ENCODE measurements around the gene RAB19. TPM values are rescaled to one million over a fixed set of nuclear protein-coding genes. Genes with fewer than 3 reads are reported as not detected.

RAB19 gene
- polyA plus RNA-seq: 0.90 TPM

GRCh38 chr7:140403878-140404564, at the start of gene RAB19:
RAB19 (plus strand) TSS chr7:140404058; CDS start chr7:140407647, 3,589 bp downstream.
- H3K4me3 Mint-ChIP-seq: peak within 1 kb of the TSS; percentile 84 to 94 (median 90)
- H3K27ac Mint-ChIP-seq: peak within 1 kb of the TSS; percentile 25 to 83 (median 68)
- H3K36me3 Mint-ChIP-seq: no peaks in the 10 kb centered on the region
- no peaks in the 10 kb centered on the region for H3K27me3 Mint-ChIP-seq
- H3K9me3 Mint-ChIP-seq: no peaks in the 10 kb centered on the region
- peaks cover 7 to 10% (median 9%) of the 10 kb centered on the region in 3 donors for H3K4me1 Mint-ChIP-seq

GRCh38 chr7:140358024-140358411, 45.8 kb upstream of the RAB19 start:
- Mint-ChIP-seq H3K4me1 (peaks cover 5 to 16% (median 12%) of the 10 kb centered on the region in 3 donors), H3K27me3 (no peaks in the 10 kb centered on the region), H3K4me3 (no peak overlapping the region), H3K9me3 (no peaks in the 10 kb centered on the region), H3K36me3 (peaks cover 20% of the 10 kb centered on the region), H3K27ac (no peak overlapping the region)

GRCh38 chr7:140358412-140359051, 45.3 kb upstream of the RAB19 start:
- peaks cover 5 to 16% (median 12%) of the 10 kb centered on the region in 3 donors for H3K4me1 Mint-ChIP-seq
- H3K9me3 Mint-ChIP-seq: no peaks in the 10 kb centered on the region
- H3K27me3 Mint-ChIP-seq: no peaks in the 10 kb centered on the region
- H3K27ac Mint-ChIP-seq: no peak overlapping the region
- H3K4me3 Mint-ChIP-seq: peak overlapping the region; percentile 61 to 94 (median 82)
- peaks cover 19% of the 10 kb centered on the region for H3K36me3 Mint-ChIP-seq

- Mint-ChIP-seq H3K4me1 (peaks cover 5 to 16% (median 11%) of the 10 kb centered on the region in 3 donors), H3K36me3 (peaks cover 18% of the 10 kb centered on the region), H3K9me3 (no peaks in the 10 kb centered on the region), H3K27ac (no peak overlapping the region), H3K4me3 (no peak overlapping the region), H3K27me3 (no peaks in the 10 kb centered on the region)
Measured at GRCh38 chr7:140360697-140361229, 43.1 kb upstream of the RAB19 start.

GRCh38 chr7:140364819-140365218, 39.0 kb upstream of the RAB19 start:
- H3K4me1 Mint-ChIP-seq: peaks cover 0 to 3% (median 2%) of the 10 kb centered on the region in 3 donors
- peaks cover 14% of the 10 kb centered on the region for H3K36me3 Mint-ChIP-seq
- H3K27me3 Mint-ChIP-seq: no peaks in the 10 kb centered on the region
- H3K27ac Mint-ChIP-seq: no peak overlapping the region
- no peaks in the 10 kb centered on the region for H3K9me3 Mint-ChIP-seq
- no peak overlapping the region for H3K4me3 Mint-ChIP-seq

- H3K4me3 Mint-ChIP-seq: no peak overlapping the region
- no peak overlapping the region for H3K27ac Mint-ChIP-seq
- H3K4me1 Mint-ChIP-seq: peaks cover 0 to 1% (median 0%) of the 10 kb centered on the region in 3 donors
- no peaks in the 10 kb centered on the region for H3K27me3 Mint-ChIP-seq
- H3K9me3 Mint-ChIP-seq: no peaks in the 10 kb centered on the region
- peaks cover 9% of the 10 kb centered on the region for H3K36me3 Mint-ChIP-seq
Measured at GRCh38 chr7:140367528-140367927, 36.3 kb upstream of the RAB19 start.

- H3K27me3 Mint-ChIP-seq: no peaks in the 10 kb centered on the region
- no peaks in the 10 kb centered on the region for H3K9me3 Mint-ChIP-seq
- H3K4me3 Mint-ChIP-seq: no peak overlapping the region
Measured at GRCh38 chr7:140369294-140369693, 34.6 kb upstream of the RAB19 start.

GRCh38 chr7:140375323-140375722, 28.5 kb upstream of the RAB19 start:
- peaks cover 7 to 9% (median 9%) of the 10 kb centered on the region in 3 donors for H3K4me1 Mint-ChIP-seq
- no peak overlapping the region for H3K4me3 Mint-ChIP-seq
- no peaks in the 10 kb centered on the region for H3K27me3 Mint-ChIP-seq
- H3K9me3 Mint-ChIP-seq: no peaks in the 10 kb centered on the region
- no peak overlapping the region for H3K27ac Mint-ChIP-seq
- H3K36me3 Mint-ChIP-seq: peaks cover 3% of the 10 kb centered on the region

More at GRCh38 chr7:140369294-140369693, 34.6 kb upstream of the RAB19 start:
- H3K27ac Mint-ChIP-seq: no peak overlapping the region
- H3K4me1 Mint-ChIP-seq: peaks cover 0 to 1% (median 0%) of the 10 kb centered on the region in 3 donors
- peaks cover 6% of the 10 kb centered on the region for H3K36me3 Mint-ChIP-seq

GRCh38 chr7:140375892-140376730, 27.7 kb upstream of the RAB19 start:
- peak overlapping the region in 2 of 4 donors; percentile 68 to 88 for H3K4me3 Mint-ChIP-seq
- peak overlapping the region in 2 of 3 donors; percentile 40 to 56 for H3K27ac Mint-ChIP-seq
- H3K36me3 Mint-ChIP-seq: peaks cover 3% of the 10 kb centered on the region
- H3K27me3 Mint-ChIP-seq: no peaks in the 10 kb centered on the region
- H3K4me1 Mint-ChIP-seq: peaks cover 7 to 9% (median 9%) of the 10 kb centered on the region in 3 donors
- no peaks in the 10 kb centered on the region for H3K9me3 Mint-ChIP-seq

- H3K4me3 Mint-ChIP-seq: no peak overlapping the region
- H3K9me3 Mint-ChIP-seq: no peaks in the 10 kb centered on the region
- H3K27me3 Mint-ChIP-seq: no peaks in the 10 kb centered on the region
- H3K27ac Mint-ChIP-seq: no peak overlapping the region
- peaks cover 2 to 4% (median 2%) of the 10 kb centered on the region in 3 donors for H3K4me1 Mint-ChIP-seq
- H3K36me3 Mint-ChIP-seq: peaks cover 3% of the 10 kb centered on the region
Measured at GRCh38 chr7:140383954-140384713, 19.7 kb upstream of the RAB19 start.

- Mint-ChIP-seq H3K27me3 (no peaks in the 10 kb centered on the region), H3K27ac (no peak overlapping the region), H3K4me1 (peaks cover 3 to 5% (median 4%) of the 10 kb centered on the region in 3 donors), H3K4me3 (no peak overlapping the region), H3K36me3 (peaks cover 2% of the 10 kb centered on the region), H3K9me3 (no peaks in the 10 kb centered on the region)
Measured at GRCh38 chr7:140384894-140385545, 18.8 kb upstream of the RAB19 start.

GRCh38 chr7:140389445-140389844, 14.4 kb upstream of the RAB19 start:
- no peak overlapping the region for H3K27ac Mint-ChIP-seq
- no peaks in the 10 kb centered on the region for H3K9me3 Mint-ChIP-seq
- peaks cover 1 to 5% (median 4%) of the 10 kb centered on the region in 3 donors for H3K4me1 Mint-ChIP-seq
- H3K36me3 Mint-ChIP-seq: no peaks in the 10 kb centered on the region
- H3K4me3 Mint-ChIP-seq: no peak overlapping the region
- no peaks in the 10 kb centered on the region for H3K27me3 Mint-ChIP-seq

GRCh38 chr7:140390034-140390433, 13.8 kb upstream of the RAB19 start:
- no peaks in the 10 kb centered on the region for H3K36me3 Mint-ChIP-seq
- H3K9me3 Mint-ChIP-seq: no peaks in the 10 kb centered on the region
- H3K4me1 Mint-ChIP-seq: peaks cover 1 to 5% (median 4%) of the 10 kb centered on the region in 3 donors
- no peak overlapping the region for H3K27ac Mint-ChIP-seq
- H3K4me3 Mint-ChIP-seq: no peak overlapping the region
- no peaks in the 10 kb centered on the region for H3K27me3 Mint-ChIP-seq

Data from IgD-negative memory B cell (primary cell).